HepG2 (cell line): Measurements from ENCODE around the gene NSFL1C. TPM values are rescaled to one million over a fixed set of nuclear protein-coding genes. Genes with fewer than 3 reads are reported as not detected.
A peak's percentile ranks its signal among the peaks of the same experiment; 100 is the strongest.

Experiments
- E2F5 ChIP-seq: sonication (generic); formaldehyde crosslinking; conservative IDR thresholded peaks from 2 replicates; pipeline ENCODE4 v1.4.0; 2020; ENCODE audit warnings: missing genetic modification reagents
- HOXA9 ChIP-seq: sonication (generic); formaldehyde crosslinking; IDR thresholded peaks from 2 replicates; pipeline ENCODE4 v1.8.1; 2022; ENCODE audit warnings: missing genetic modification reagents, mild to moderate bottlenecking, moderate library complexity, borderline replicate concordance
- IRF2 ChIP-seq: IDR thresholded peaks from 2 replicates; pipeline ENCODE4 v1.6.1; 2018; ENCODE audit warnings: missing genetic modification reagents, missing compliant biosample characterization
- NFYC ChIP-seq: IDR thresholded peaks from 2 replicates; pipeline ENCODE4 v1.6.1; 2016; ENCODE audit warnings: missing genetic modification reagents, missing compliant biosample characterization
- PAXIP1 ChIP-seq: sonication (generic); formaldehyde crosslinking; conservative IDR thresholded peaks from 2 replicates; pipeline ENCODE4 v1.4.0; 2020; ENCODE audit warnings: mild to moderate bottlenecking, missing genetic modification reagents, moderate library complexity
- SRSF1 ChIP-seq: fragments of 200-400 bp; formaldehyde crosslinking; optimal IDR thresholded peaks from 2 replicates; pipeline ENCODE3; 2017; ENCODE audit warnings: mild to moderate bottlenecking, low read depth, low read length, moderate library complexity
- SRSF4 ChIP-seq: fragments of 200-400 bp; formaldehyde crosslinking; IDR thresholded peaks from one replicate; pipeline ENCODE4 v1.6.1; 2018; ENCODE audit warnings: mild to moderate bottlenecking, low read depth, low read length, moderate library complexity; ENCODE audit not compliant: poor library complexity, severe bottlenecking
- ZBTB38 ChIP-seq: sonication (generic); formaldehyde crosslinking; IDR thresholded peaks from 2 replicates; pipeline ENCODE4 v1.5.1; 2020; ENCODE audit warnings: mild to moderate bottlenecking, missing genetic modification reagents
- ZFP36 ChIP-seq: fragments of 150-350 bp; IDR thresholded peaks from 2 replicates; pipeline ENCODE4 v1.6.1; 2018; ENCODE audit warnings: borderline replicate concordance, low read length, low read depth; ENCODE audit not compliant: partially characterized antibody
- ZFYVE20 ChIP-seq: sonication (generic); formaldehyde crosslinking; IDR thresholded peaks from 2 replicates; pipeline ENCODE4 v1.8.0; 2023; ENCODE audit warnings: low read depth, mild to moderate bottlenecking, moderate library complexity, missing genetic modification reagents, borderline replicate concordance
- ZNF333 ChIP-seq: sonication (generic); formaldehyde crosslinking; IDR thresholded peaks from 2 replicates; pipeline ENCODE4 v1.4.0; 2020; ENCODE audit warnings: mild to moderate bottlenecking, missing genetic modification reagents, borderline replicate concordance
- ZNF609 ChIP-seq: sonication (generic); formaldehyde crosslinking; IDR thresholded peaks from 2 replicates; pipeline ENCODE4 v1.4.0; 2020; ENCODE audit warnings: mild to moderate bottlenecking, missing genetic modification reagents, borderline replicate concordance
- ZSCAN12 ChIP-seq: sonication (generic); formaldehyde crosslinking; IDR thresholded peaks from 2 replicates; pipeline ENCODE4 v1.9.0; 2021; ENCODE audit warnings: mild to moderate bottlenecking, missing genetic modification reagents
- polyA plus RNA-seq, 8 experiments: library from polyadenylated mRNA; depleted of rRNA in 3 of 8; stranded (reverse) in 7 of 8; unstranded in 1 of 8; fragments of >200 nt; fragmentation: Illumina TruSeq in 4 of 8; extraction: Trizol in 4 of 8; gene quantifications; 2 replicates each; pipeline versions ENCODE4 v1.2.1 to v1.2.3, GENCODE V29; 2011 to 2016; ENCODE audit warnings: low read depth in 4 of 8, missing spikeins in 1 of 8, mixed read lengths in 1 of 8; ENCODE audit not compliant: insufficient read depth in 1 of 8
- total RNA-seq, 5 experiments: library from RNA; depleted of rRNA; stranded (reverse); fragments of >200 nt; fragmentation: Illumina TruSeq; extraction: Trizol; gene quantifications; 2 replicates each; pipeline ENCODE4 v1.2.3, GENCODE V29; 2016; ENCODE audit warnings: low read depth in 1 of 5
- TF ChIP-seq, protein P1 (sequence below): sonication (generic); formaldehyde crosslinking; IDR thresholded peaks from 2 replicates; pipeline ENCODE4 v1.4.0; 2020; ENCODE audit warnings: missing genetic modification reagents

Gene NSFL1C
- total and polyA plus RNA-seq, 2 of the 13 experiments (the other 11 are each of a cell fraction or from before 2014, with no cell fraction given) = 22.9 to 62.7 TPM

GRCh38 chr20:1392693-1393506 lies 73.7 kb downstream of the NSFL1C start, which contains the start of gene FKBP1A (continued):
- TF ChIP-seq PAXIP1 (CRISPR knock-in tag) (peak; percentile 76), ZFP36 (no peak), ZSCAN12 (CRISPR knock-in tag) (no peak; the same call in 1 of the 2 replicates), IRF2 (CRISPR knock-in tag) (peak; percentile 93), NFYC (CRISPR knock-in tag) (0 out of 2 replicates have a peak, but pooled peaks have one; percentile 30), ZNF609 (CRISPR knock-in tag) (0 out of 2 replicates have a peak, but pooled peaks have one; percentile 42), SRSF4 (no peak), E2F5 (no peak), SRSF1 (peak; percentile 84), HOXA9 (no peak), ZNF333 (CRISPR knock-in tag) (no peak), ZBTB38 (peak; percentile 78; the same call in 1 of the 2 replicates), ZFYVE20 (CRISPR knock-in tag) (no peak)
- TF ChIP-seq, protein P1, sequence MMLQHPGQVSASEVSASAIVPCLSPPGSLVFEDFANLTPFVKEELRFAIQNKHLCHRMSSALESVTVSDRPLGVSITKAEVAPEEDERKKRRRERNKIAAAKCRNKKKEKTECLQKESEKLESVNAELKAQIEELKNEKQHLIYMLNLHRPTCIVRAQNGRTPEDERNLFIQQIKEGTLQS (CRISPR knock-in tag) = no peak; the same call in 1 of the 2 replicates
